IMR-90 (cell line): Measurements from ENCODE around the gene TMC1. TPM values are rescaled to one million over a fixed set of nuclear protein-coding genes. Genes with fewer than 3 reads are reported as not detected.

Experiments
- ATAC-seq: fragments of 200-7000 bp; cut with Tn5 transposase; 2 replicates; pipeline ENCODE4 v1.9.1; 2020; ENCODE audit warnings: low read depth, mild to moderate bottlenecking, moderate library complexity
- BruUV-seq: library from RNA; stranded (reverse); fragments of 400-500 nt; replicated peaks from 2 replicates; lab custom pipeline; 2021; lab: Mats Ljungman, UMichigan
- CTCF ChIA-PET: fragments of 300-600 bp; formaldehyde crosslinking; extraction: SDS; loops from one replicate; lab custom pipeline; 2021; ENCODE audit warnings: antibody characterized with exemption; lab: Yijun Ruan, JAX
- POLR2A ChIA-PET: fragments of 300-600 bp; sonication (Branson Sonifier 250); formaldehyde crosslinking; loops from one replicate; lab custom pipeline; 2022; ENCODE audit warnings: antibody characterized with exemption; ENCODE audit not compliant: unreplicated experiment; lab: Charles Lee
- DNase-seq: peaks from one replicate; pipeline ENCODE4 v3.0.0; 2013
- H2AFZ ChIP-seq: replicated peaks from 2 replicates; pipeline ENCODE3; 2013; ENCODE audit warnings: low read length, mild to moderate bottlenecking; ENCODE audit not compliant: poor library complexity
- H2AK5ac ChIP-seq: 2 replicates; pipeline ENCODE4 v1.6.1; 2013; ENCODE audit warnings: low read depth, low read length, inconsistent platforms
- H2AK9ac ChIP-seq: replicated peaks from 2 replicates; pipeline ENCODE3; 2013; ENCODE audit warnings: mild to moderate bottlenecking, low read depth, low read length, moderate library complexity; ENCODE audit not compliant: poor library complexity
- H2BK120ac ChIP-seq: 2 replicates; pipeline ENCODE4 v1.6.1; 2013; ENCODE audit warnings: low read depth, low read length, inconsistent platforms
- H2BK15ac ChIP-seq: 3 replicates; pipeline ENCODE4 v1.6.1; 2013; ENCODE audit warnings: low read depth, low read length, inconsistent platforms
- H2BK20ac ChIP-seq: 2 replicates; pipeline ENCODE4 v1.6.1; 2013; ENCODE audit warnings: low read depth, mild to moderate bottlenecking, inconsistent platforms, low read length, moderate library complexity
- H2BK5ac ChIP-seq: 2 replicates; pipeline ENCODE4 v1.6.1; 2013; ENCODE audit warnings: mild to moderate bottlenecking, low read depth, low read length, inconsistent platforms; ENCODE audit not compliant: poor library complexity, severe bottlenecking
- H3K14ac ChIP-seq: replicated peaks from 2 replicates; pipeline ENCODE4 v1.6.1; 2013; ENCODE audit warnings: low read depth, low read length, inconsistent platforms
- H3K18ac ChIP-seq: 2 replicates; pipeline ENCODE4 v1.6.1; 2013; ENCODE audit warnings: low read depth, low read length, control low read depth
- H3K23ac ChIP-seq: 2 replicates; pipeline ENCODE4 v1.6.1; 2013; ENCODE audit warnings: low read depth, low read length, inconsistent platforms
- H3K27ac ChIP-seq: 2 replicates; pipeline ENCODE4 v1.5.1; 2013; ENCODE audit warnings: mild to moderate bottlenecking, control low read depth, low read length; ENCODE audit not compliant: insufficient read depth
- H3K27me3 ChIP-seq: 2 replicates; pipeline ENCODE4 v1.6.1; 2013; ENCODE audit warnings: low read length; ENCODE audit not compliant: control insufficient read depth, insufficient read depth
- H3K36me3 ChIP-seq: 2 replicates; pipeline ENCODE4 v1.6.1; 2013; ENCODE audit warnings: low read length, mixed read lengths; ENCODE audit not compliant: control insufficient read depth, insufficient read depth
- H3K4ac ChIP-seq: 2 replicates; pipeline ENCODE4 v1.6.1; 2013; ENCODE audit warnings: low read depth, low read length, inconsistent platforms
- H3K4me1 ChIP-seq: 2 replicates; pipeline ENCODE4 v1.6.1; 2013; ENCODE audit warnings: low read length, mixed read lengths; ENCODE audit not compliant: control insufficient read depth, insufficient read depth
- H3K4me2 ChIP-seq: 2 replicates; pipeline ENCODE4 v1.6.1; 2013; ENCODE audit warnings: low read depth, mild to moderate bottlenecking, control low read depth, low read length, moderate library complexity
- H3K4me3 ChIP-seq: 2 replicates; pipeline ENCODE4 v1.5.1; 2013; ENCODE audit warnings: low read depth, mild to moderate bottlenecking, control low read depth, low read length, moderate library complexity; ENCODE audit not compliant: insufficient read depth
- H3K56ac ChIP-seq: 2 replicates; pipeline ENCODE4 v1.6.1; 2013; ENCODE audit warnings: low read length, inconsistent platforms; ENCODE audit not compliant: insufficient read depth; ENCODE audit errors: extremely low read depth
- H3K79me1 ChIP-seq, 2 experiments: 2 replicates each; pipeline ENCODE4 v1.6.1; 2013; ENCODE audit warnings: low read length in 2 of 2, inconsistent platforms in 1 of 2, low read depth in 1 of 2
- H3K9ac ChIP-seq: 2 replicates; pipeline ENCODE4 v1.6.1; 2013; ENCODE audit warnings: low read depth, low read length, control low read depth
- H3K9me1 ChIP-seq: 2 replicates; pipeline ENCODE4 v1.6.1; 2013; ENCODE audit warnings: low read length, inconsistent platforms; ENCODE audit not compliant: insufficient read depth
- H3K9me3 ChIP-seq: 2 replicates; pipeline ENCODE4 v1.6.1; 2013; ENCODE audit warnings: low read length; ENCODE audit not compliant: control insufficient read depth, insufficient read depth
- H4K20me1 ChIP-seq: 2 replicates; pipeline ENCODE4 v1.6.1; 2013; ENCODE audit warnings: low read length, inconsistent platforms; ENCODE audit not compliant: insufficient read depth
- H4K5ac ChIP-seq: 2 replicates; pipeline ENCODE4 v1.6.1; 2013; ENCODE audit warnings: mild to moderate bottlenecking, low read depth, low read length, control low read depth
- H4K8ac ChIP-seq, 2 experiments: 2 replicates each; pipeline ENCODE4 v1.6.1; 2013; ENCODE audit warnings: low read depth in 2 of 2, low read length in 2 of 2, control low read depth in 1 of 2, inconsistent platforms in 1 of 2
- H4K91ac ChIP-seq: 2 replicates; pipeline ENCODE4 v1.6.1; 2013; ENCODE audit warnings: low read depth, low read length, inconsistent platforms; ENCODE audit not compliant: insufficient read depth
- BHLHE40 ChIP-seq: fragments of 150-350 bp; IDR thresholded peaks from 2 replicates; pipeline ENCODE4 v1.6.1; 2016; ENCODE audit warnings: mild to moderate bottlenecking, low read depth, low read length
- CEBPB ChIP-seq: IDR thresholded peaks from 2 replicates; pipeline ENCODE4 v1.6.1; 2012; ENCODE audit warnings: low read depth, low read length, improper control_type of control experiment
- CHD1 ChIP-seq: IDR thresholded peaks from 2 replicates; pipeline ENCODE4 v1.6.1; 2012; ENCODE audit warnings: low read depth, low read length, improper control_type of control experiment
- FOS ChIP-seq: fragments of 150-350 bp; IDR thresholded peaks from 2 replicates; pipeline ENCODE4 v1.6.1; 2016; ENCODE audit warnings: low read depth, low read length
- MAFK ChIP-seq: IDR thresholded peaks from 2 replicates; pipeline ENCODE4 v1.6.1; 2012; ENCODE audit warnings: low read depth, low read length, improper control_type of control experiment
- MAZ ChIP-seq: IDR thresholded peaks from 2 replicates; pipeline ENCODE4 v1.6.1; 2012; ENCODE audit warnings: low read depth, mild to moderate bottlenecking, low read length, improper control_type of control experiment, moderate library complexity, borderline replicate concordance
- MXI1 ChIP-seq: IDR thresholded peaks from 2 replicates; pipeline ENCODE4 v1.6.1; 2012; ENCODE audit warnings: low read depth, mild to moderate bottlenecking, low read length, moderate library complexity, borderline replicate concordance
- POLR2A ChIP-seq: IDR thresholded peaks from 2 replicates; pipeline ENCODE4 v1.6.1; 2012; ENCODE audit warnings: mild to moderate bottlenecking, low read depth, low read length
- RAD21 ChIP-seq: IDR thresholded peaks from 2 replicates; pipeline ENCODE4 v1.6.1; 2012; ENCODE audit warnings: low read length, improper control_type of control experiment
- RCOR1 ChIP-seq: IDR thresholded peaks from 2 replicates; pipeline ENCODE4 v1.6.1; 2012; ENCODE audit warnings: mild to moderate bottlenecking, low read length, improper control_type of control experiment; ENCODE audit not compliant: insufficient replicate concordance
- RFX5 ChIP-seq: IDR thresholded peaks from 2 replicates; pipeline ENCODE4 v1.8.0; 2012; ENCODE audit warnings: low read depth, mild to moderate bottlenecking, low read length, moderate library complexity
- SMC3 ChIP-seq: fragments of 150-350 bp; IDR thresholded peaks from 2 replicates; pipeline ENCODE4 v1.6.1; 2016; ENCODE audit warnings: low read depth, mild to moderate bottlenecking, antibody characterized with exemption, low read length, moderate library complexity
- WGBS, 2 experiments: methylation state at CpG; one replicate each; pipeline versions ENCODE4 v1.1.5 to v1.1.7; 2013; ENCODE audit warnings: missing lambda C conversion rate in 2 of 2; ENCODE audit not compliant: insufficient read length in 1 of 2; ENCODE audit errors: extremely low coverage in 2 of 2; 5-methylcytosine and 5-hydroxymethylcytosine counted together
- dilution Hi-C: fragments of 300-500 bp; cut with HindIII; formaldehyde crosslinking; loops from one replicate; pipeline ENCODE4 v1.14.3; 2018; ENCODE audit warnings: low sequenced_read_pairs; ENCODE audit not compliant: unreplicated experiment
- in situ Hi-C: fragments of 300-500 bp; cut with MboI; formaldehyde crosslinking; loops from 3 replicates; pipeline ENCODE4 v1.14.3; 2019; ENCODE audit warnings: low sequenced_read_pairs, inconsistent platforms, mixed read lengths
- intact Hi-C: fragments of 100-400 bp; cut with micrococcal nuclease; formaldehyde crosslinking; loops from 2 replicates; pipeline ENCODE4 v1.10.0; 2022
- polyA plus RNA-seq, 3 experiments: library from polyadenylated mRNA; depleted of rRNA; stranded (reverse); fragments of >200 nt; gene quantifications; 2 replicates each; pipeline ENCODE4 v1.2.3, GENCODE V29; 2012; ENCODE audit warnings: low replicate concordance in 1 of 3
- total RNA-seq: library from RNA; depleted of rRNA; stranded (reverse); fragments of >200 nt; gene quantifications from 2 replicates; pipeline ENCODE4 v1.2.3, GENCODE V29; 2012
- TF ChIP-seq, protein P1 (sequence below): fragments of 150-350 bp; IDR thresholded peaks from 2 replicates; pipeline ENCODE4 v1.6.1; 2017; ENCODE audit warnings: mild to moderate bottlenecking, antibody characterized with exemption, low read length, low read depth
- TF ChIP-seq, protein P2 (sequence below): fragments of 150-350 bp; IDR thresholded peaks from 2 replicates; pipeline ENCODE4 v1.6.1; 2016; ENCODE audit warnings: low read depth, mild to moderate bottlenecking, low read length, moderate library complexity, borderline replicate concordance
- TF ChIP-seq, protein P3 (sequence below): conservative IDR thresholded peaks from 2 replicates; pipeline ENCODE4 v1.5.1; 2012; ENCODE audit warnings: mild to moderate bottlenecking, low read depth, low read length, improper control_type of control experiment

Gene TMC1
- total and polyA plus RNA-seq, 2 of the 4 experiments (the other 2 are of a cell fraction): not detected

DNA sequence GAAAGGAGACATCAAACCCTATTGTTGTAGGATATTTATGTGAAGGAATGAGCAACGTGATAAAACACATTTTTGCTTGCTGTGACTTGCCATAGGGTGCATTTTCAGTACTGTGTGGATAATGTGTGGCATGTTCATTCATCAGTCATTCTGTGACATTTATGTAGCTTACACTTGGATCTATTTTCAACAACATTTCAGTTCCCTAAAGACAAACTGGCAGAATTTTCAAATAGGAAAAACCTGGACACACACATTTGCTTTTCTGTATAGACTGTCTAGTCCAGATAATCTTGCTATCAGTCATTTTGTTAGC is 127.7 kb downstream of the TMC1 start:
- no CpG with 5 or more reads among the region's 1 CpG for WGBS, 2 experiments
- Histone ChIP-seq H3K4me2 (no peak overlapping the region), H2BK20ac (no peak overlapping the region), H3K36me3 (no peaks in the 10 kb centered on the region), H3K14ac (no peak overlapping the region), H2BK120ac (no peak overlapping the region), H3K27ac (no peak overlapping the region), H3K27me3 (peaks cover 10% of the 10 kb centered on the region; the same call in 1 of the 2 replicates), H4K8ac (no peak overlapping the region), H3K56ac (no peak overlapping the region), H4K91ac (no peak overlapping the region), H4K5ac (no peak overlapping the region), H3K9ac (no peak overlapping the region), H4K20me1 (no peaks in the 10 kb centered on the region), H2AFZ (no peak overlapping the region), H3K4ac (no peak overlapping the region), H2AK9ac (no peak overlapping the region), H3K18ac (no peak overlapping the region), H3K4me3 (no peak overlapping the region), H3K23ac (no peak overlapping the region), H2BK5ac (no peak overlapping the region), H3K4me1 (no peaks in the 10 kb centered on the region), H3K9me3 (no peaks in the 10 kb centered on the region), H3K9me1 (no peaks in the 10 kb centered on the region), H2AK5ac (no peak overlapping the region), H3K79me1 (no peaks in the 10 kb centered on the region), H2BK15ac (no peak overlapping the region)
- no TSS peak for BruUV-seq
- DNase-seq (no peak), ATAC-seq (no peak)
- TF ChIP-seq CEBPB: no peak
- TF ChIP-seq MXI1: no peak
- TF ChIP-seq POLR2A: no peak
- TF ChIP-seq RAD21: no peak
- no peak for TF ChIP-seq SMC3
- TF ChIP-seq MAFK: no peak
- no peak for TF ChIP-seq RFX5
- TF ChIP-seq, protein P1, sequence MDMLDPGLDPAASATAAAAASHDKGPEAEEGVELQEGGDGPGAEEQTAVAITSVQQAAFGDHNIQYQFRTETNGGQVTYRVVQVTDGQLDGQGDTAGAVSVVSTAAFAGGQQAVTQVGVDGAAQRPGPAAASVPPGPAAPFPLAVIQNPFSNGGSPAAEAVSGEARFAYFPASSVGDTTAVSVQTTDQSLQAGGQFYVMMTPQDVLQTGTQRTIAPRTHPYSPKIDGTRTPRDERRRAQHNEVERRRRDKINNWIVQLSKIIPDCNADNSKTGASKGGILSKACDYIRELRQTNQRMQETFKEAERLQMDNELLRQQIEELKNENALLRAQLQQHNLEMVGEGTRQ: no peak
- TF ChIP-seq, protein P2, sequence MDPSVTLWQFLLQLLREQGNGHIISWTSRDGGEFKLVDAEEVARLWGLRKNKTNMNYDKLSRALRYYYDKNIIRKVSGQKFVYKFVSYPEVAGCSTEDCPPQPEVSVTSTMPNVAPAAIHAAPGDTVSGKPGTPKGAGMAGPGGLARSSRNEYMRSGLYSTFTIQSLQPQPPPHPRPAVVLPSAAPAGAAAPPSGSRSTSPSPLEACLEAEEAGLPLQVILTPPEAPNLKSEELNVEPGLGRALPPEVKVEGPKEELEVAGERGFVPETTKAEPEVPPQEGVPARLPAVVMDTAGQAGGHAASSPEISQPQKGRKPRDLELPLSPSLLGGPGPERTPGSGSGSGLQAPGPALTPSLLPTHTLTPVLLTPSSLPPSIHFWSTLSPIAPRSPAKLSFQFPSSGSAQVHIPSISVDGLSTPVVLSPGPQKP: no peak
- TF ChIP-seq MAZ: no peak
- no peak for TF ChIP-seq RCOR1
- TF ChIP-seq, protein P3, sequence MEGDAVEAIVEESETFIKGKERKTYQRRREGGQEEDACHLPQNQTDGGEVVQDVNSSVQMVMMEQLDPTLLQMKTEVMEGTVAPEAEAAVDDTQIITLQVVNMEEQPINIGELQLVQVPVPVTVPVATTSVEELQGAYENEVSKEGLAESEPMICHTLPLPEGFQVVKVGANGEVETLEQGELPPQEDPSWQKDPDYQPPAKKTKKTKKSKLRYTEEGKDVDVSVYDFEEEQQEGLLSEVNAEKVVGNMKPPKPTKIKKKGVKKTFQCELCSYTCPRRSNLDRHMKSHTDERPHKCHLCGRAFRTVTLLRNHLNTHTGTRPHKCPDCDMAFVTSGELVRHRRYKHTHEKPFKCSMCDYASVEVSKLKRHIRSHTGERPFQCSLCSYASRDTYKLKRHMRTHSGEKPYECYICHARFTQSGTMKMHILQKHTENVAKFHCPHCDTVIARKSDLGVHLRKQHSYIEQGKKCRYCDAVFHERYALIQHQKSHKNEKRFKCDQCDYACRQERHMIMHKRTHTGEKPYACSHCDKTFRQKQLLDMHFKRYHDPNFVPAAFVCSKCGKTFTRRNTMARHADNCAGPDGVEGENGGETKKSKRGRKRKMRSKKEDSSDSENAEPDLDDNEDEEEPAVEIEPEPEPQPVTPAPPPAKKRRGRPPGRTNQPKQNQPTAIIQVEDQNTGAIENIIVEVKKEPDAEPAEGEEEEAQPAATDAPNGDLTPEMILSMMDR: no peak
- TF ChIP-seq CHD1: no peak
- no peak for TF ChIP-seq BHLHE40
- TF ChIP-seq FOS: no peak
- intact Hi-C loops (no loop called here), in situ Hi-C loops (no loop called here), dilution Hi-C loops (no loop called here)
- CTCF ChIA-PET: no interaction called here
- POLR2A ChIA-PET: no interaction called here
